GM23338 (cell line): Measurements from ENCODE around the gene NEURL1. TPM values are rescaled to one million over a fixed set of nuclear protein-coding genes. Genes with fewer than 3 reads are reported as not detected.

Experiments
- ATAC-seq: fragments of 200-7000 bp; cut with Tn5 transposase; 3 replicates; pipeline ENCODE4 v1.9.1; 2020
- DNase-seq: peaks from one replicate; pipeline ENCODE4 v3.0.0-alpha.2; 2015; ENCODE audit warnings: low spot score
- H2AFZ ChIP-seq: fragments of 200-600 bp; sonication (generic); 2 replicates; pipeline ENCODE4 v1.8.0; 2016; ENCODE audit warnings: antibody characterized with exemption, mild to moderate bottlenecking, moderate library complexity
- H3F3A ChIP-seq: fragments of 200-600 bp; sonication (generic); replicated peaks from 2 replicates; pipeline ENCODE4 v1.8.0; 2017; ENCODE audit warnings: antibody characterized with exemption, mixed run types, low read depth
- H3K27ac ChIP-seq: fragments of 200-600 bp; sonication (generic); 2 replicates; pipeline ENCODE4 v1.6.1; 2016; ENCODE audit warnings: low read depth
- H3K27me3 ChIP-seq: fragments of 200-600 bp; sonication (generic); 2 replicates; pipeline ENCODE4 v1.8.0; 2016; ENCODE audit warnings: mild to moderate bottlenecking, mixed run types, moderate library complexity; ENCODE audit not compliant: insufficient read depth
- H3K36me3 ChIP-seq: fragments of 200-600 bp; sonication (generic); 2 replicates; pipeline ENCODE4 v1.8.0; 2016; ENCODE audit warnings: mild to moderate bottlenecking; ENCODE audit not compliant: insufficient read depth
- H3K4me1 ChIP-seq: fragments of 200-600 bp; sonication (generic); 2 replicates; pipeline ENCODE4 v1.8.0; 2016; ENCODE audit warnings: mild to moderate bottlenecking, moderate library complexity; ENCODE audit not compliant: insufficient read depth
- H3K4me2 ChIP-seq: fragments of 200-600 bp; sonication (generic); 2 replicates; pipeline ENCODE4 v1.7.1; 2017; ENCODE audit warnings: mixed run types
- H3K4me3 ChIP-seq: fragments of 200-600 bp; sonication (generic); 2 replicates; pipeline ENCODE4 v1.6.1; 2016; ENCODE audit warnings: mixed run types
- H3K79me2 ChIP-seq: fragments of 200-600 bp; sonication (generic); replicated peaks from 2 replicates; pipeline ENCODE4 v1.8.0; 2017; ENCODE audit warnings: mild to moderate bottlenecking; ENCODE audit not compliant: insufficient read depth
- H3K9me2 ChIP-seq: fragments of 200-600 bp; sonication (generic); 2 replicates; pipeline ENCODE4 v1.8.0; 2017; ENCODE audit not compliant: insufficient read depth
- H4K20me1 ChIP-seq: fragments of 200-600 bp; sonication (generic); replicated peaks from 2 replicates; pipeline ENCODE4 v1.8.0; 2017; ENCODE audit warnings: mild to moderate bottlenecking; ENCODE audit not compliant: insufficient read depth
- H3K27ac Mint-ChIP-seq: 2 replicates; pipeline ENCODE4 v1.8.0; 2020; ENCODE audit warnings: inconsistent platforms, mild to moderate bottlenecking, moderate library complexity, mixed read lengths
- H3K27me3 Mint-ChIP-seq: 3 replicates; pipeline ENCODE4 v1.8.0; 2022; ENCODE audit warnings: low read depth, mild to moderate bottlenecking, moderate library complexity, mixed read lengths, inconsistent platforms; ENCODE audit not compliant: insufficient read depth, poor library complexity
- H3K36me3 Mint-ChIP-seq: 3 replicates; pipeline ENCODE4 v1.8.0; 2021; ENCODE audit warnings: low read depth, mild to moderate bottlenecking, inconsistent platforms, moderate library complexity, mixed read lengths
- H3K4me1 Mint-ChIP-seq: 3 replicates; pipeline ENCODE4 v1.8.0; 2020; ENCODE audit warnings: mild to moderate bottlenecking, inconsistent platforms, mixed read lengths
- H3K4me3 Mint-ChIP-seq: 3 replicates; pipeline ENCODE4 v1.8.0; 2021; ENCODE audit warnings: moderate library complexity, mild to moderate bottlenecking, inconsistent platforms, mixed read lengths
- H3K9me3 Mint-ChIP-seq: 3 replicates; pipeline ENCODE4 v1.8.0; 2020; ENCODE audit warnings: moderate library complexity, mild to moderate bottlenecking, inconsistent platforms, mixed read lengths
- CREB1 ChIP-seq: fragments of 250-450 bp; sonication (Bioruptor Pico); IDR thresholded peaks from 2 replicates; pipeline ENCODE4 v1.5.0; 2020; ENCODE audit warnings: low read depth, mild to moderate bottlenecking, moderate library complexity
- EZH2 ChIP-seq: fragments of 200-600 bp; sonication (generic); IDR thresholded peaks from one replicate; pipeline ENCODE4 v1.8.0; 2017; ENCODE audit warnings: antibody characterized with exemption, mild to moderate bottlenecking, low read depth; ENCODE audit not compliant: unreplicated experiment
- EZH2phosphoT487 ChIP-seq: fragments of 200-600 bp; sonication (generic); IDR thresholded peaks from one replicate; pipeline ENCODE4 v1.8.1; 2018; ENCODE audit warnings: antibody characterized with exemption; ENCODE audit not compliant: unreplicated experiment
- JUNB ChIP-seq: IDR thresholded peaks from one replicate; pipeline ENCODE4 v1.6.1; 2016; ENCODE audit warnings: antibody characterized with exemption; ENCODE audit not compliant: unreplicated experiment
- NANOG ChIP-seq: IDR thresholded peaks from 2 replicates; pipeline ENCODE4 v1.6.1; 2016; ENCODE audit warnings: antibody characterized with exemption, borderline replicate concordance
- POLR2AphosphoS5 ChIP-seq: IDR thresholded peaks from 2 replicates; pipeline ENCODE4 v1.6.1; 2016; ENCODE audit warnings: antibody characterized with exemption, low read depth
- STAT1 ChIP-seq: IDR thresholded peaks from one replicate; pipeline ENCODE4 v1.6.1; 2016; ENCODE audit warnings: antibody characterized with exemption; ENCODE audit not compliant: unreplicated experiment
- ZNF114 ChIP-seq: fragments of 250-450 bp; sonication (Bioruptor Pico); IDR thresholded peaks from 2 replicates; pipeline ENCODE4 v1.5.0; 2020; ENCODE audit warnings: mild to moderate bottlenecking, moderate library complexity
- ZNF331 ChIP-seq: fragments of 250-450 bp; sonication (Bioruptor Pico); IDR thresholded peaks from 2 replicates; pipeline ENCODE4 v1.5.0; 2020; ENCODE audit warnings: low read depth, mild to moderate bottlenecking, moderate library complexity
- polyA plus RNA-seq: library from polyadenylated mRNA; unstranded; fragments of >200 nt; fragmentation: Nextera tagmentation; extraction: Ambion mirVana; gene quantifications from 2 replicates; pipeline ENCODE4 v1.2.1, GENCODE V29; 2016
- total RNA-seq: library from RNA; depleted of rRNA; stranded (reverse); fragments of >200 nt; shearing (Covaris generic); gene quantifications from 2 replicates; pipeline ENCODE4 v1.2.3, GENCODE V29; 2014
- TF ChIP-seq, protein P1 (sequence below): fragments of 250-450 bp; sonication (Bioruptor Pico); IDR thresholded peaks from 2 replicates; pipeline ENCODE4 v1.5.0; 2020; ENCODE audit warnings: mild to moderate bottlenecking, moderate library complexity
- TF ChIP-seq, protein P2 (sequence below): IDR thresholded peaks from 2 replicates; pipeline ENCODE4 v1.6.1; 2016; ENCODE audit warnings: antibody characterized with exemption
- TF ChIP-seq, protein P3 (sequence below): IDR thresholded peaks from one replicate; pipeline ENCODE4 v1.6.1; 2018; ENCODE audit warnings: antibody characterized with exemption; ENCODE audit not compliant: unreplicated experiment
- TF ChIP-seq, protein P4 (sequence below), 2 experiments: fragments of 200-600 bp in 1 of 2; sonication (generic) in 1 of 2; conservative IDR thresholded peaks; 2 replicates each; pipeline versions ENCODE4 v1.5.1 to v1.6.1; 2016 to 2017; ENCODE audit warnings: antibody characterized with exemption in 2 of 2, low read depth in 2 of 2, mild to moderate bottlenecking in 2 of 2, moderate library complexity in 1 of 2

The NEURL1 gene
- total and polyA plus RNA-seq, 2 experiments from 2014 or later = 0.82 to 1.1 TPM

- no peak overlapping the region for H3K27ac Mint-ChIP-seq
- no peaks in the 10 kb centered on the region for H3K27me3 ChIP-seq
These were observed 52.9 kb downstream of the NEURL1 start for GRCh38 chr10:103546401-103546800.

More at GRCh38 chr10:103546401-103546800, 52.9 kb downstream of the NEURL1 start:
- no peak overlapping the region for H3K4me2 ChIP-seq
- Mint-ChIP-seq H3K4me3 (no peak overlapping the region), H3K4me1 (peaks cover 19% of the 10 kb centered on the region), H3K36me3 (no peaks in the 10 kb centered on the region), H3K9me3 (no peaks in the 10 kb centered on the region), H3K27me3 (peaks cover 20% of the 10 kb centered on the region)
- H2AFZ ChIP-seq = no peak overlapping the region
- DNase-seq (no peak), ATAC-seq (no peak)
- H3K4me3 ChIP-seq = no peak overlapping the region
- H3F3A ChIP-seq = no peaks in the 10 kb centered on the region
- H3K79me2 ChIP-seq = no peaks in the 10 kb centered on the region
- H4K20me1 ChIP-seq = no peaks in the 10 kb centered on the region
- TF ChIP-seq STAT1 (no peak), ZNF331 (CRISPR knock-in tag) (no peak), CREB1 (CRISPR knock-in tag) (no peak), ZNF114 (CRISPR knock-in tag) (no peak), EZH2phosphoT487 (no peak), NANOG (no peak), POLR2AphosphoS5 (no peak), EZH2 (no peak), JUNB (no peak)
- TF ChIP-seq, protein P1, sequence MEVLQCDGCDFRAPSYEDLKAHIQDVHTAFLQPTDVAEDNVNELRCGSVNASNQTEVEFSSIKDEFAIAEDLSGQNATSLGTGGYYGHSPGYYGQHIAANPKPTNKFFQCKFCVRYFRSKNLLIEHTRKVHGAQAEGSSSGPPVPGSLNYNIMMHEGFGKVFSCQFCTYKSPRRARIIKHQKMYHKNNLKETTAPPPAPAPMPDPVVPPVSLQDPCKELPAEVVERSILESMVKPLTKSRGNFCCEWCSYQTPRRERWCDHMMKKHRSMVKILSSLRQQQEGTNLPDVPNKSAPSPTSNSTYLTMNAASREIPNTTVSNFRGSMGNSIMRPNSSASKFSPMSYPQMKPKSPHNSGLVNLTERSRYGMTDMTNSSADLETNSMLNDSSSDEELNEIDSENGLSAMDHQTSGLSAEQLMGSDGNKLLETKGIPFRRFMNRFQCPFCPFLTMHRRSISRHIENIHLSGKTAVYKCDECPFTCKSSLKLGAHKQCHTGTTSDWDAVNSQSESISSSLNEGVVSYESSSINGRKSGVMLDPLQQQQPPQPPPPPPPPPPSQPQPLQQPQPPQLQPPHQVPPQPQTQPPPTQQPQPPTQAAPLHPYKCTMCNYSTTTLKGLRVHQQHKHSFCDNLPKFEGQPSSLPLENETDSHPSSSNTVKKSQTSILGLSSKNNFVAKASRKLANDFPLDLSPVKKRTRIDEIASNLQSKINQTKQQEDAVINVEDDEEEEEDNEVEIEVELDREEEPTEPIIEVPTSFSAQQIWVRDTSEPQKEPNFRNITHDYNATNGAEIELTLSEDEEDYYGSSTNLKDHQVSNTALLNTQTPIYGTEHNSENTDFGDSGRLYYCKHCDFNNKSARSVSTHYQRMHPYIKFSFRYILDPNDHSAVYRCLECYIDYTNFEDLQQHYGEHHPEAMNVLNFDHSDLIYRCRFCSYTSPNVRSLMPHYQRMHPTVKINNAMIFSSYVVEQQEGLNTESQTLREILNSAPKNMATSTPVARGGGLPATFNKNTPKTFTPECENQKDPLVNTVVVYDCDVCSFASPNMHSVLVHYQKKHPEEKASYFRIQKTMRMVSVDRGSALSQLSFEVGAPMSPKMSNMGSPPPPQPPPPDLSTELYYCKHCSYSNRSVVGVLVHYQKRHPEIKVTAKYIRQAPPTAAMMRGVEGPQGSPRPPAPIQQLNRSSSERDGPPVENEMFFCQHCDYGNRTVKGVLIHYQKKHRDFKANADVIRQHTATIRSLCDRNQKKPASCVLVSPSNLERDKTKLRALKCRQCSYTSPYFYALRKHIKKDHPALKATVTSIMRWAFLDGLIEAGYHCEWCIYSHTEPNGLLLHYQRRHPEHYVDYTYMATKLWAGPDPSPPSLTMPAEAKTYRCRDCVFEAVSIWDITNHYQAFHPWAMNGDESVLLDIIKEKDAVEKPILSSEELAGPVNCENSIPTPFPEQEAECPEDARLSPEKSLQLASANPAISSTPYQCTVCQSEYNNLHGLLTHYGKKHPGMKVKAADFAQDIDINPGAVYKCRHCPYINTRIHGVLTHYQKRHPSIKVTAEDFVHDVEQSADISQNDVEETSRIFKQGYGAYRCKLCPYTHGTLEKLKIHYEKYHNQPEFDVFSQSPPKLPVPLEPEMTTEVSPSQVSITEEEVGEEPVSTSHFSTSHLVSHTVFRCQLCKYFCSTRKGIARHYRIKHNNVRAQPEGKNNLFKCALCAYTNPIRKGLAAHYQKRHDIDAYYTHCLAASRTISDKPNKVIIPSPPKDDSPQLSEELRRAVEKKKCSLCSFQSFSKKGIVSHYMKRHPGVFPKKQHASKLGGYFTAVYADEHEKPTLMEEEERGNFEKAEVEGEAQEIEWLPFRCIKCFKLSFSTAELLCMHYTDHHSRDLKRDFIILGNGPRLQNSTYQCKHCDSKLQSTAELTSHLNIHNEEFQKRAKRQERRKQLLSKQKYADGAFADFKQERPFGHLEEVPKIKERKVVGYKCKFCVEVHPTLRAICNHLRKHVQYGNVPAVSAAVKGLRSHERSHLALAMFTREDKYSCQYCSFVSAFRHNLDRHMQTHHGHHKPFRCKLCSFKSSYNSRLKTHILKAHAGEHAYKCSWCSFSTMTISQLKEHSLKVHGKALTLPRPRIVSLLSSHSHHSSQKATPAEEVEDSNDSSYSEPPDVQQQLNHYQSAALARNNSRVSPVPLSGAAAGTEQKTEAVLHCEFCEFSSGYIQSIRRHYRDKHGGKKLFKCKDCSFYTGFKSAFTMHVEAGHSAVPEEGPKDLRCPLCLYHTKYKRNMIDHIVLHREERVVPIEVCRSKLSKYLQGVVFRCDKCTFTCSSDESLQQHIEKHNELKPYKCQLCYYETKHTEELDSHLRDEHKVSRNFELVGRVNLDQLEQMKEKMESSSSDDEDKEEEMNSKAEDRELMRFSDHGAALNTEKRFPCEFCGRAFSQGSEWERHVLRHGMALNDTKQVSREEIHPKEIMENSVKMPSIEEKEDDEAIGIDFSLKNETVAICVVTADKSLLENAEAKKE = no peak
- TF ChIP-seq, protein P2, sequence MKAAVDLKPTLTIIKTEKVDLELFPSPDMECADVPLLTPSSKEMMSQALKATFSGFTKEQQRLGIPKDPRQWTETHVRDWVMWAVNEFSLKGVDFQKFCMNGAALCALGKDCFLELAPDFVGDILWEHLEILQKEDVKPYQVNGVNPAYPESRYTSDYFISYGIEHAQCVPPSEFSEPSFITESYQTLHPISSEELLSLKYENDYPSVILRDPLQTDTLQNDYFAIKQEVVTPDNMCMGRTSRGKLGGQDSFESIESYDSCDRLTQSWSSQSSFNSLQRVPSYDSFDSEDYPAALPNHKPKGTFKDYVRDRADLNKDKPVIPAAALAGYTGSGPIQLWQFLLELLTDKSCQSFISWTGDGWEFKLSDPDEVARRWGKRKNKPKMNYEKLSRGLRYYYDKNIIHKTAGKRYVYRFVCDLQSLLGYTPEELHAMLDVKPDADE = no peak
- TF ChIP-seq, protein P3, sequence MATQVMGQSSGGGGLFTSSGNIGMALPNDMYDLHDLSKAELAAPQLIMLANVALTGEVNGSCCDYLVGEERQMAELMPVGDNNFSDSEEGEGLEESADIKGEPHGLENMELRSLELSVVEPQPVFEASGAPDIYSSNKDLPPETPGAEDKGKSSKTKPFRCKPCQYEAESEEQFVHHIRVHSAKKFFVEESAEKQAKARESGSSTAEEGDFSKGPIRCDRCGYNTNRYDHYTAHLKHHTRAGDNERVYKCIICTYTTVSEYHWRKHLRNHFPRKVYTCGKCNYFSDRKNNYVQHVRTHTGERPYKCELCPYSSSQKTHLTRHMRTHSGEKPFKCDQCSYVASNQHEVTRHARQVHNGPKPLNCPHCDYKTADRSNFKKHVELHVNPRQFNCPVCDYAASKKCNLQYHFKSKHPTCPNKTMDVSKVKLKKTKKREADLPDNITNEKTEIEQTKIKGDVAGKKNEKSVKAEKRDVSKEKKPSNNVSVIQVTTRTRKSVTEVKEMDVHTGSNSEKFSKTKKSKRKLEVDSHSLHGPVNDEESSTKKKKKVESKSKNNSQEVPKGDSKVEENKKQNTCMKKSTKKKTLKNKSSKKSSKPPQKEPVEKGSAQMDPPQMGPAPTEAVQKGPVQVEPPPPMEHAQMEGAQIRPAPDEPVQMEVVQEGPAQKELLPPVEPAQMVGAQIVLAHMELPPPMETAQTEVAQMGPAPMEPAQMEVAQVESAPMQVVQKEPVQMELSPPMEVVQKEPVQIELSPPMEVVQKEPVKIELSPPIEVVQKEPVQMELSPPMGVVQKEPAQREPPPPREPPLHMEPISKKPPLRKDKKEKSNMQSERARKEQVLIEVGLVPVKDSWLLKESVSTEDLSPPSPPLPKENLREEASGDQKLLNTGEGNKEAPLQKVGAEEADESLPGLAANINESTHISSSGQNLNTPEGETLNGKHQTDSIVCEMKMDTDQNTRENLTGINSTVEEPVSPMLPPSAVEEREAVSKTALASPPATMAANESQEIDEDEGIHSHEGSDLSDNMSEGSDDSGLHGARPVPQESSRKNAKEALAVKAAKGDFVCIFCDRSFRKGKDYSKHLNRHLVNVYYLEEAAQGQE = no peak
- TF ChIP-seq, protein P4, sequence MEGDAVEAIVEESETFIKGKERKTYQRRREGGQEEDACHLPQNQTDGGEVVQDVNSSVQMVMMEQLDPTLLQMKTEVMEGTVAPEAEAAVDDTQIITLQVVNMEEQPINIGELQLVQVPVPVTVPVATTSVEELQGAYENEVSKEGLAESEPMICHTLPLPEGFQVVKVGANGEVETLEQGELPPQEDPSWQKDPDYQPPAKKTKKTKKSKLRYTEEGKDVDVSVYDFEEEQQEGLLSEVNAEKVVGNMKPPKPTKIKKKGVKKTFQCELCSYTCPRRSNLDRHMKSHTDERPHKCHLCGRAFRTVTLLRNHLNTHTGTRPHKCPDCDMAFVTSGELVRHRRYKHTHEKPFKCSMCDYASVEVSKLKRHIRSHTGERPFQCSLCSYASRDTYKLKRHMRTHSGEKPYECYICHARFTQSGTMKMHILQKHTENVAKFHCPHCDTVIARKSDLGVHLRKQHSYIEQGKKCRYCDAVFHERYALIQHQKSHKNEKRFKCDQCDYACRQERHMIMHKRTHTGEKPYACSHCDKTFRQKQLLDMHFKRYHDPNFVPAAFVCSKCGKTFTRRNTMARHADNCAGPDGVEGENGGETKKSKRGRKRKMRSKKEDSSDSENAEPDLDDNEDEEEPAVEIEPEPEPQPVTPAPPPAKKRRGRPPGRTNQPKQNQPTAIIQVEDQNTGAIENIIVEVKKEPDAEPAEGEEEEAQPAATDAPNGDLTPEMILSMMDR (conservative IDR thresholded peaks at IDR 0.05; ENCODE audit: low read depth in 2 of 2) = no peak
- H3K9me2 ChIP-seq = 0 out of 2 replicates have a peak, but pooled peaks cover 4% of the 10 kb centered on the region
- H3K27ac ChIP-seq = no peak overlapping the region
- peaks cover 13% of the 10 kb centered on the region; the same call in 1 of the 2 replicates for H3K4me1 ChIP-seq
- no peaks in the 10 kb centered on the region for H3K36me3 ChIP-seq
